ENCODE data around the gene SLCO2A1.
A peak's percentile ranks its signal among the peaks of the same experiment; 100 is the strongest.

The SLCO2A1 gene

DNA sequence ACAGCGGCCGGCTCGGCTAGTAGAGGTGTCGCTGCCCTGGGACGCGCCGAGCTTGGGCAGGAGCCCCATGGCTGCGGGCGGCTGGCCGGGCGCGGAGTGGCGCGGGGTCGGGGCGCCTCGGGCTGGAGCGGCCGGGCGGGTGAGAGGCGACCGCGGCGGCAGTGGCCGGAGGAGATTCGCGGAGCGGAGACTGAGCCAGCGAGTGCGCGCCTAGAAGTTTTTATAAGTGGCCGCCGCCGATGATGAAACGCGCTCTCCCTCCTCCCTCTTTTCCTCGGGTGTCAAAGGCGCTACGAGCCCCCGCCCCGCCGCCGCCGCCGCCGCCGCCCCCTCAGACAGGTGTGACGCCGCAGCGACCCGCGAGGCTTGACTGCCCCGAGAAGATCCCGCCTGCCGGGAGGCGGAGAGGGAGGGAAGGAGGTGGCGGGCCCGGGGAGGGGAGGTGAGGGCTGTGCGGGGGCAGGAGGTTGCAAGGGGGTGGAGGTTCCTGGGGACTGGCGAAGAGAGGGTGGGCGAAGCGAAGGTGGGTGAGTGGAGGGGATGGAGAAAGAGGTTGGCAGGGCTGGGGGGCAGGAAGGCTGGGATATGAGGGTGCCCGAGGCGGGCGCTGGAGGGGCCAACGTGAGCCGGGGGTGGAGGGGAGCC is at the start of gene SLCO2A1:
Gene SLCO2A1 (minus strand): TSS at position 192 of the 645 bp plus-strand sequence. CDS start 123 bp downstream, at position 69.
- H3K4me3 ChIP-seq (replicated peaks; ENCODE audit: low read depth, low read length): peak within 1 kb of the TSS; percentile 67
- TF ChIP-seq, protein P1, sequence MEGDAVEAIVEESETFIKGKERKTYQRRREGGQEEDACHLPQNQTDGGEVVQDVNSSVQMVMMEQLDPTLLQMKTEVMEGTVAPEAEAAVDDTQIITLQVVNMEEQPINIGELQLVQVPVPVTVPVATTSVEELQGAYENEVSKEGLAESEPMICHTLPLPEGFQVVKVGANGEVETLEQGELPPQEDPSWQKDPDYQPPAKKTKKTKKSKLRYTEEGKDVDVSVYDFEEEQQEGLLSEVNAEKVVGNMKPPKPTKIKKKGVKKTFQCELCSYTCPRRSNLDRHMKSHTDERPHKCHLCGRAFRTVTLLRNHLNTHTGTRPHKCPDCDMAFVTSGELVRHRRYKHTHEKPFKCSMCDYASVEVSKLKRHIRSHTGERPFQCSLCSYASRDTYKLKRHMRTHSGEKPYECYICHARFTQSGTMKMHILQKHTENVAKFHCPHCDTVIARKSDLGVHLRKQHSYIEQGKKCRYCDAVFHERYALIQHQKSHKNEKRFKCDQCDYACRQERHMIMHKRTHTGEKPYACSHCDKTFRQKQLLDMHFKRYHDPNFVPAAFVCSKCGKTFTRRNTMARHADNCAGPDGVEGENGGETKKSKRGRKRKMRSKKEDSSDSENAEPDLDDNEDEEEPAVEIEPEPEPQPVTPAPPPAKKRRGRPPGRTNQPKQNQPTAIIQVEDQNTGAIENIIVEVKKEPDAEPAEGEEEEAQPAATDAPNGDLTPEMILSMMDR (IDR thresholded peaks at IDR 0.05; ENCODE audit: low read length, missing control alignments): no peak
- DNase-seq (ENCODE audit: low read depth): peak; percentile 38

DNA sequence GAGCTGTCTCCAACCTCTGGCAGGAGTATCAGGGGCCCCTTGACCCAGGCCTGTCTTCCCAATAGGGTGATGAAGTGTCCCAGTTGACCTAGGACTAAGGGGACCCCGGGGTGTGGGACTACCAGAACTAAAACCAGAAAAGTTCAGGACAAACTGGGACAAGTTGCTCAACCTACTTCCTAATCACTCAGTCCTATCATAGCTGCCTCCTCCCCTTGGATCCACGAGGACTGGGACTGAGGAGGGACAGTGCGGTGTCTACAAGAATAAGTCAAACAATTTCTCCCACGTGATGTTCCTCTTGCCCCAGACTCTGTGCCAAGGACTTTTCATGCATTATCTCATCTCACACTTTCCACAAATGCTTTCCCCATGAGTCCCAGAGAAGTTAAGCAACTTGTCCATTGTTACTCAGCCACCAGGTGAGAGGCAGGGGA is 49.4 kb upstream of the SLCO2A1 start:
- peak; percentile 65 for DNase-seq (ENCODE audit: low read depth)
- TF ChIP-seq, protein P1 (IDR thresholded peaks at IDR 0.05; ENCODE audit: low read length, missing control alignments): no peak
- no peak overlapping the region for H3K4me3 ChIP-seq (replicated peaks; ENCODE audit: low read depth, low read length)

DNA sequence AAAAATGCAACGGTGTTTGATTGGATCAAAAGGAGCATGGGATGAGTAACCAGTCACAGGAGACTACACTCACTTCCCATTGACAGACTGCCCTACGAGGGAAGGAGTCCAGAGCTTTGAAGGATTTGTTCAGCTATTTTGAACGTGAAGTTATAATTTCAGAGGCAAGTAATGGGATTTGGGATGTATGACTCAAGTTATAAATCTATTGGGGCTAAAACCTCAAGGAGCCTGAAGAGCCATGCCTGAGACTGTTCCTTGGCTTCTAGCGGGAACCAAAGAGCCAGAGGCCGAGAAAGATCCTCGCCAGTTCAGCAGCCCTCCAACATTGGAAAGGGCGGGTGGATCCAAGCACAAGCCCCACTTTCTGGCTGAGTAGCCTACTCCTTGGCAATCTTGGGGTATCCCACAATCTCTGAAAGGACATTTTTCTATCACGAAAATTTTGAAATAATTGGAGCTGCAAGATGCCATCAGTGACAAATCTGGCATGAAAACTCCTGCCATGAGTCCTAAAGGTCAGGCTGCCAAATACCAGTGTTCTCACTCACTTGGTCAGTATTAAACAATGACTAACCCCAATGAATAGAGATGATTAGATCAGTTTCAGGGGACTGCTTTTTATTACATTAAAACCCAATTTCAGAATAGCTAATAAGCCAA is 48.6 kb upstream of the SLCO2A1 start:
- no peak overlapping the region for H3K4me3 ChIP-seq (replicated peaks; ENCODE audit: low read depth, low read length)
- DNase-seq (ENCODE audit: low read depth): no peak
- TF ChIP-seq, protein P1 (IDR thresholded peaks at IDR 0.05; ENCODE audit: low read length, missing control alignments): no peak

DNA sequence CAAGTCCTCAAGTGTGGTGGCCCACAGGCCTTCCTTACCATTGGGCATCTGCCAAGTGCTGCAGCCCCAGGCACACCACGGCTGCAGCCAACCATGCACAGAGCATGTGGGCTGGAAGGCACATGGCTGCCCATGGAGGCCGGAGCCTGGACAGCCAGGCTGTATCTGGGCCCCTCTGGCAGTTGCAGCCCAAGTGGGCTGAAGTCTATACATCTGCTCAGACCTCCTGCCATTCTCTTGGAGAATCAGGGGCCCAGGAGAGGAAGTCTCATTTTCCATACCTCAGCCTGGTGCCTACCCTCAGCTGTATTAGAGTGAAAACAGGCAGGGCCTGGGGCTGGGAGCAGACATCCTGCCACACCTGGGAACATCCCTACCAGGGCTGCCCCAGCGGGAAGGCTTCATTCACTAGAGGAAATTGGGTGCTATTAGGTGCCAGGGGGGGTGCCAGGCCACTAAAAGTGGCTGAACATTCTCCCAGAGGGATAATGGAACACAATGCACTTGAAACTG is 48.0 kb upstream of the SLCO2A1 start:
- no peak overlapping the region for H3K4me3 ChIP-seq (replicated peaks; ENCODE audit: low read depth, low read length)
- TF ChIP-seq, protein P1 (IDR thresholded peaks at IDR 0.05; ENCODE audit: low read length, missing control alignments): no peak
- no peak for DNase-seq (ENCODE audit: low read depth)

DNA sequence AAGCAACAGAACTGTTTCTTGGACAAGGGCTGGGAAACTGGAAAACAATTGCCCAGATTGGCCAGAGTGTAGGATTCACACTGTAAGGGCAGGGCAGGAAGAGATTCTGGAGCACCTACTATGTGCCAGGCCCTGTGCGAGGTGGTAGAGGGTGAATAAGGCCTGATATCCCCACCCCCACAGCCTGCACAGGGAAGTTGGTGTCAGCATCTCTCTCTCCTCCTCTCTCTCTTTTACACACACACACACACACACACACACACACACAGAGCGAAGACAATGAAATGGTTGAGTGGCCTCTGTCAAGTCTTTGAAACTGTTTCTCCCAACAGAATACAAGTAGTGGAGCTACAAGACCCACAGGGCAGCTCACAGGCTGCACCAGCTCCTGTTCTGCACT is 47.1 kb upstream of the SLCO2A1 start:
- DNase-seq (ENCODE audit: low read depth): no peak
- TF ChIP-seq, protein P1 (IDR thresholded peaks at IDR 0.05; ENCODE audit: low read length, missing control alignments): no peak
- no peak overlapping the region for H3K4me3 ChIP-seq (replicated peaks; ENCODE audit: low read depth, low read length)

DNA sequence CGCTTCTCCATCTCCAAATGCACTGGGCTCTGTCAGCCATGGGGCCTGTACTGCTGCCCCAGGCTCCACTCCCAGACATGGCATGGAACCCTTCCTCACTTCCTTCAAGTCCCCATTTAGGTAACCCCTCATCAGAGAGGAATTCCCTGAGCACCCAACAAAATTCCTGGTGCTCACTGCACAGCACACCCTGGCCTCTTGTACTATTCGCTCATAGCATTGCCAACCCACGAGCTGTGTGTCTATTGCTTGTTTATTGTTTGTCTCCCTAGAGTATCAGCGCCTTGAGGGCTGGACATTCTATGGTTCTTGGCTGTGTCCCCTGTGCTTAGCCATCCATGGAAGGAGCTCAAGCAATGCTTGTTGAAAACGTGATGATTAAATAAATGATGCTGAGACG is 46.1 kb upstream of the SLCO2A1 start:
- no peak for DNase-seq (ENCODE audit: low read depth)
- TF ChIP-seq, protein P1 (IDR thresholded peaks at IDR 0.05; ENCODE audit: low read length, missing control alignments): no peak
- H3K4me3 ChIP-seq (replicated peaks; ENCODE audit: low read depth, low read length): no peak overlapping the region

Data from fibroblast of pulmonary artery (primary cell).